H1 (cell line): ENCODE measurements around the gene TSPAN32. TPM values are rescaled to one million over a fixed set of nuclear protein-coding genes. Genes with fewer than 3 reads are reported as not detected.

Experiments
- CHD7 ChIP-seq: fragments of 300-600 bp; sonication (generic); IDR thresholded peaks from 2 replicates; pipeline ENCODE4 v1.7.1; 2012; ENCODE audit warnings: low read length, moderate library complexity, mild to moderate bottlenecking, inconsistent platforms; ENCODE audit not compliant: insufficient replicate concordance
- CREB1 ChIP-seq: IDR thresholded peaks from 2 replicates; pipeline ENCODE4 v1.6.1; 2012; ENCODE audit warnings: inconsistent platforms
- RNF2 ChIP-seq: fragments of 200-900, 300-1000 bp; sonication (generic); IDR thresholded peaks from 2 replicates; pipeline ENCODE4 v1.7.1; 2016; ENCODE audit warnings: borderline replicate concordance, low read depth, mild to moderate bottlenecking, antibody characterized with exemption, low read length; ENCODE audit not compliant: poor library complexity, severe bottlenecking; ENCODE audit errors: missing control alignments
- SAP30 ChIP-seq: fragments of 300-600 bp; sonication (generic); IDR thresholded peaks from 2 replicates; pipeline ENCODE4 v1.7.1; 2012; ENCODE audit warnings: low read length, moderate library complexity, mild to moderate bottlenecking, inconsistent platforms; ENCODE audit not compliant: insufficient read depth, insufficient replicate concordance
- polyA plus RNA-seq, 7 experiments: library from polyadenylated mRNA; depleted of rRNA in 3 of 7; stranded (reverse) in 5 of 7; unstranded in 2 of 7; fragments of >200 nt in 5 of 7; fragments of 200-250 nt in 2 of 7; gene quantifications; 1 replicate in 5 of 7; 2 replicates in 1 of 7; 4 replicates in 1 of 7; pipeline versions ENCODE4 v1.2.1 to v1.2.3, GENCODE V29; 2011 to 2013; ENCODE audit warnings: missing spikeins in 2 of 7, mixed read lengths in 2 of 7
- total RNA-seq: library from RNA; stranded (reverse); fragmentation: NEBNext Ultra II Directional; extraction: Animal tissue kit (Norgen Biotek cat#: 25700); gene quantifications from 2 replicates; pipeline ENCODE4 v1.2.1, GENCODE V29; 2021

The TSPAN32 gene
- total and polyA plus RNA-seq, 2 of the 8 experiments (the other 6 are each of a cell fraction or from before 2014, with no cell fraction given), result not detected

DNA sequence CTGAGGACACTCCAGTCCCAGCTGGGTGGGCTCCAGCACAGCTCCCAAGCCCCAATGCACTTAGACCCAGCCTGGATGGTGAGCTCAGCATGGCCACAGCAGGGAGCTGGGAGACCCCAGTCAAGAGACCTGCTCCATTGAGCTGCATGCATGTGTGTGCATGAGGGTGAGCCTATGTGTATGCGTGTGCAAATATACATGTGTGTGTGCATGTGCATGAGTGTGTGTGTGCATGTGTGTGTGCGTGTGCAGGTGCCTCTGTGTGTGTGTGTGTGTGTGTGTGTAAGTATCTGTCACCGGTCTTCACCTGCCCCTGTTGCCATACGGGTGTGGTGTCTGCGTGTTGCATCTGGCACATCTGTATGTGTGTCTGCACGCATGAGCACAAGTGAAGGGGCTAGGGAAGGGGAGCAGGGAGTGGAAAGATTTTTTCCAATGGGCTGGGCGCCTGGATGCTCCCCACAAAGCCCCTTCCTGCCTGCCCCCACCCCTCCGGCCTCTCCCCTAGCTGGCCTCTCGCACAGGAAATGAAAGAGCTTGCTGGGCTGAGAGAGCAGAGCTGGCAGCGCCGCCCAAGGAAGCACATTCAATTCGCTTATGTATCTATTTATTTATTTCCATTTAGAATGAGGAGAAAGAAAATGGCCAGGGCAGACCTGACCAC, 4.1 kb downstream of the TSPAN32 start (continued):
- TF ChIP-seq CHD7 (no peak), CREB1 (no peak), RNF2 (no peak), SAP30 (no peak)
